ENCODE data around the gene CTPS2.
"Not testable (repeated sequence)": the region's sequence is repeated elsewhere in the genome, so short reads cannot be mapped to it uniquely, and the experiment has no call there.

CTPS2 gene

DNA sequence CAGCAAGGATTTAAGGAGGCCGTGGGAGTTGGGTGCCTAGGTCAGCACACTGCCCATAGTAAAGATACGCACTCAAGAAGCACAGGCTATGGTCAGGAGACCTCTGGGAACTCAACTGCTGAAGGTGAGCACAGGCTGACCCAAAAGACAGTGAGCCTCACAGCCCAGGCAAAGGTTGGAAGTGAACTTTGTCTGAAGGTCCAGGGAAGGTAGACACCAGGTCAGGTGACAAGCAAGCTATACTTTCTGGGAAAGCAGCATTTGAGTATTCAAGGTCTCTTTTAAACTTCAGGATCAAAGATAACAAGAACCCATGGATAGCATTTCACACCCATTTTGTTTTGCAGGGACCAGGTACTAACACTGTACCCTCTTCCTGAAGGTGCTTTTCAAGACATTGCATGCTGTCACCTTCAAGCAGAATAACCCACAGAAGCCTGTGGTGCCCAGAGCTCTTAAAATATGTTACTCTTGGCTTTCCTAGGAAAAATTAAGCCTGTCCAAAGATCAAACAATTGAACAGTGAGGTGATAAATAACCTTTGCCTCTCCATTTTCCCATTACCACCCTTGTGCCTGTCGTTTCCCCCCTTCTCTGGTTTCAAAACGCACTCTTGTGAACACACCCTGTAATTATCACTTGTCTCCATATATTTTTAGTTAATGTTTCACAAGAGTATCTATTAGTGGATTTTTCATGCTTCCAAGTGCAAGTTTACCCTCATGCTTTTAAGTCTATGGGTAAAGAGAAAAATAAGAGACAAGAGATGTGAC is 65.9 kb downstream of the CTPS2 start:
- no peaks in the 10 kb centered on the region for H3K9me3 Mint-ChIP-seq
- no peaks in the 10 kb centered on the region for H3K4me1 Mint-ChIP-seq
- H3K27ac Mint-ChIP-seq = no peak overlapping the region
- H3K4me3 Mint-ChIP-seq = no peak overlapping the region
- no peaks in the 10 kb centered on the region for H3K27me3 Mint-ChIP-seq
- H3K36me3 Mint-ChIP-seq = peaks cover 6% of the 10 kb centered on the region

DNA sequence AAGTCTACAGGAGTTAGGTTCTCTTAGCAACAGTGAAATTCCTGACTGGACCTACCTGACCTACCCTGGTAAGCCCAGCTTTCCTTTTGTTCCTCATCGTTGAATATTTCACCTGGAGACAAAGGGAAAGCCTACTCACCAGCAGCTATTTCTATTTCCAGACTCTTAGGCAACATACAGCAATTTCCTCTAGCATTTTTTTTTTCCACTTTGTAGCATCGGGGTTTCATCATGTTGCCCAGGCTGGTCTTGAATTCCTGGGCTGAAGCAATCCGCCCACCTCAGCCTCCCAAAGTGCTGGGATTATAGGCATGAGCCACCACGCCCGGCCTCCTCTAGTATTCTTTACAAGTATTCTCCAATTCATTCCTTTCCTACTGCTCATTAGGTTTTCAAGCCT is 69.3 kb downstream of the CTPS2 start:
- no peaks in the 10 kb centered on the region for H3K9me3 Mint-ChIP-seq
- H3K27ac Mint-ChIP-seq = no peak overlapping the region
- no peak overlapping the region for H3K4me3 Mint-ChIP-seq
- H3K27me3 Mint-ChIP-seq = no peaks in the 10 kb centered on the region
- no peaks in the 10 kb centered on the region for H3K4me1 Mint-ChIP-seq
- peaks cover 4% of the 10 kb centered on the region for H3K36me3 Mint-ChIP-seq

DNA sequence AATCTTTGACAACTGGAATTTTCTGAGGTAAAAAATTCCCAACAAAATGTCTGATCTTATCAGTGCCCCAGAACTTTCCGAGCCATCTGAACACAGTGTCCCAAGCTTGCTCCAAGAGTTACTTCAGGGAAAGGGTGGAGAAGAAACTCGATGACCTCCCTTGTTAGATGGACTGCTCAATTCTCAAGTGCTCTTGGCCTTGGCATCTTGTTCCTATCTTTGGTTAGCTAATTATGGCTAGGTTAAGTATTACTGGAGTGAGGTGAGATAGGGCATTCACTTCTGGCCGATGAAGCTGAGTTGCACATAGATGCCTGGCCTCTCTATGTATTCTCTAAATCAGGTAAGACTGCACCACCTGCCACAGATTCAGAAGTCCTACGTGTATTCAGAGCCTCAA is 71.6 kb downstream of the CTPS2 start:
- Mint-ChIP-seq H3K36me3 (peaks cover 4% of the 10 kb centered on the region), H3K27me3 (no peaks in the 10 kb centered on the region), H3K9me3 (no peaks in the 10 kb centered on the region), H3K27ac (no peak overlapping the region), H3K4me1 (no peaks in the 10 kb centered on the region), H3K4me3 (no peak overlapping the region)

DNA sequence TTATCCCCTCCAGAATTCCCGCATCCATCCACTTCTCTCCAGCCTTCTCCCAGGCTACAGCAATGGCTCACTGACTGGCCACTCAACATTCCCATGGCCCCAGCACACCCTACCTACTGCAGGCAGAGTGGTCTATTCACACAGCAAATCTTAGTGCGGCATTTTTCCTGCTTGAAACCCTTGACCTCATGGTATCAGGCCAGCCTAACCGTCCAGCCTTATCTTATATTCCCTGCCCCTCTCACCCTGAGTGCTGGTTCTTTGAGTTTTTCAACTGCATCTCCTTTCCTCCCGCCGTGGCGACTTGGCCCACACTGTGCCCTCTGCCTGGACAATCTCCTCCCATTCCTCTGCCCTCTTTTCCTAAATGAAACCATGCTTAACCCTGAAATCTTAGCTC is 72.5 kb downstream of the CTPS2 start:
- no peaks in the 10 kb centered on the region for H3K9me3 Mint-ChIP-seq
- H3K4me3 Mint-ChIP-seq = no peak overlapping the region
- H3K36me3 Mint-ChIP-seq = peaks cover 4% of the 10 kb centered on the region
- no peak overlapping the region for H3K27ac Mint-ChIP-seq
- no peaks in the 10 kb centered on the region for H3K27me3 Mint-ChIP-seq
- no peaks in the 10 kb centered on the region for H3K4me1 Mint-ChIP-seq

DNA sequence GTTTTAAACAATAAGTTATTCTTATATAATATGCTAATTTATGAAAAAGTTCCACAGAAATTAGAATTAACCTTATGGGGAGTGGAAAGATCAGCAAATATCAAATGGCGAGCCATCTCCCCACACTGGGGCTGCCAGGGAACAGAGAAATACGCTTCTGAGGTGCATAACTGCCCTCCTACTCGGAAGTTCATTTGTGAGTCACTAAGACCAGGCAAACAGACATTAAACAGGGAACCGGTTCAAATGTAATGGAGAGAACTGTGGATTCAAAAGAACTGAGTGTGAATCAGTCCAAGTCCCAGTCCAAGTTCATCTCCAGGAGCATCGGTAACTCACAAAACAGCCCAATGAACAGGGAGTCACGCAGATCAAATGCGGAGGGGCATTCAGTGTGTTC is 73.9 kb downstream of the CTPS2 start:
- Mint-ChIP-seq H3K27me3 (no peaks in the 10 kb centered on the region), H3K36me3 (peaks cover 2% of the 10 kb centered on the region), H3K4me1 (peaks cover 10% of the 10 kb centered on the region), H3K4me3 (no peak overlapping the region), H3K9me3 (no peaks in the 10 kb centered on the region), H3K27ac (no peak overlapping the region)

DNA sequence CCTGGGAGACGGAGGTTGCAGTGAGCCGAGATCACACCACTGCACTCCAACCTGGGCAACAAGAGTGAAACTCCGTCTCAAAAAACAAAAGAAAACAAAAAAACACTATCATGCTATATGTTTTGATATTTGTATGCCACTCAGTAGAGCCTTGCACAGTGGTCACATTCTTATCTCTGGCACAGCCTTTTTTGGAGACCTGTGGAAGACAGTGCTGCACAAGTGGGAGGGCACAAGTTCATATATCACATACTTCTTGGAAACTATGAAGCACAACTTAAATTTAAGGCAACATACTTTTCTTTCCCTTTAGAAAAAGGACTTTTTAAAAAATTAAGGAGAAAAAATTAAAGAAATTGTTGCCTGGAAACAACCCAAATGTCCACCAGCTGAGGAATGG is 76.9 kb downstream of the CTPS2 start:
- H3K27ac Mint-ChIP-seq = no peak overlapping the region
- H3K9me3 Mint-ChIP-seq = no peaks in the 10 kb centered on the region
- H3K4me3 Mint-ChIP-seq = no peak overlapping the region
- no peaks in the 10 kb centered on the region for H3K27me3 Mint-ChIP-seq
- H3K4me1 Mint-ChIP-seq = peaks cover 10% of the 10 kb centered on the region
- H3K36me3 Mint-ChIP-seq = peaks cover 2% of the 10 kb centered on the region

DNA sequence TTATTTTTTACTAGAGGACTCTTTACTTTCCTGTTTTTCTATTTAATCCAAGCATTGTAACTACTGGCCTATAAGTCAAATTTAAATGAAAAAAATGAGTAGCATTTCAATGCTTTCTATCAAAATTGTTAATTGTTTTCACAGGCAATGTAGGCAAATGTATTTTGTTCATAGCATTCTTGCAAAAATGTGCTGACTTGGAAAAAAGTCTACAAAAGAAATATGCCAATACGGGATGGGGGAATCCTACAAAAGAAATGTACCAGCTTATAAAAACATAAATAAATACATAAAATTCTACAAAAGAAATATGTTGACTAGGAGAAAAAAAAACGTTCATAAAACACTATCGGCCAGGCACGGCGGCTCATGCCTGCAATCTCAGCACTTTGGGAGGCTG is 77.4 kb downstream of the CTPS2 start:
- no peaks in the 10 kb centered on the region for H3K9me3 Mint-ChIP-seq
- H3K36me3 Mint-ChIP-seq = peaks cover 2% of the 10 kb centered on the region
- no peak overlapping the region for H3K4me3 Mint-ChIP-seq
- H3K27ac Mint-ChIP-seq = no peak overlapping the region
- peaks cover 10% of the 10 kb centered on the region for H3K4me1 Mint-ChIP-seq
- no peaks in the 10 kb centered on the region for H3K27me3 Mint-ChIP-seq

DNA sequence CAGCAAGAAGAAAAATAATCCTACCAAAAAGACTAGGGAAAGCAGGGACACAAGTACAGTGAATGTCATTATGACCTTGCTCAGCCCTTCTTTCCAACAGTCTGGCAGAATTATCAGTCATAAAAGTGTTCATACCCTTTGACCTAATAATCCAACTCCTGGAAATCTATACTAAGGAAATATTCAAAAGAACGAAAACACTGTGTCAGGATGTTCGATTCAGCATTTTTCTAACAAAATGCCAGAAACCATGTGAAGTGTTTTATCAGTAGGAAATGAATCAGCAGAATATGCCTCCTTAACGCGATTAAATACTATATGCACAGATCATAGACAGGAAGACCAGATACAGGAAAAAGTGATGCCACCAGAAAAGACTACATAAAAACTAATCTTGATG is 78.7 kb downstream of the CTPS2 start:
- no peak overlapping the region for H3K27ac Mint-ChIP-seq
- no peaks in the 10 kb centered on the region for H3K27me3 Mint-ChIP-seq
- H3K4me1 Mint-ChIP-seq = peaks cover 10% of the 10 kb centered on the region
- H3K36me3 Mint-ChIP-seq = no peaks in the 10 kb centered on the region
- H3K9me3 Mint-ChIP-seq = no peaks in the 10 kb centered on the region
- no peak overlapping the region for H3K4me3 Mint-ChIP-seq

DNA sequence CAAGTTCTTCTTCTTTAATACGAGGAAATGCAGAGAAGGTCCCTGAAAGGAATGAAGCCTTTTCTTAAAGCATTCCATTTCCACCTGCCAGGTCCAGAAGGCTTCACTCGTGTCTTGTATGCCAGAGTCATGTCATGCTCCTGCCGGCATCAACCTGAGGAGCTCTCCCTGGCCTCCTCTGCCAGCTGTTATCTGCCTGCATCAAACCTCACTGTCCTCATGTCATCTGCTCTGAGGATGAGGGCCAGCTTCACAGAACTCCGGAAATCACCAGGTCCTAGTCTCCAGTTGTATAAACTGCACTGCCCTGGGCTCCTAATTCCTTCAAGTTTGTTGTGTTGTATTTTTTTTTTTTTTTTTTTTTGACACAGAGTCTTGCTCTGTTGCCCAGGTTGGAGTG is 82.6 kb downstream of the CTPS2 start:
- H3K4me1 Mint-ChIP-seq = peaks cover 10% of the 10 kb centered on the region
- H3K27ac Mint-ChIP-seq = peak overlapping the region; percentile 35
- H3K9me3 Mint-ChIP-seq = no peaks in the 10 kb centered on the region
- H3K27me3 Mint-ChIP-seq = no peaks in the 10 kb centered on the region
- no peaks in the 10 kb centered on the region for H3K36me3 Mint-ChIP-seq
- H3K4me3 Mint-ChIP-seq = no peak overlapping the region

DNA sequence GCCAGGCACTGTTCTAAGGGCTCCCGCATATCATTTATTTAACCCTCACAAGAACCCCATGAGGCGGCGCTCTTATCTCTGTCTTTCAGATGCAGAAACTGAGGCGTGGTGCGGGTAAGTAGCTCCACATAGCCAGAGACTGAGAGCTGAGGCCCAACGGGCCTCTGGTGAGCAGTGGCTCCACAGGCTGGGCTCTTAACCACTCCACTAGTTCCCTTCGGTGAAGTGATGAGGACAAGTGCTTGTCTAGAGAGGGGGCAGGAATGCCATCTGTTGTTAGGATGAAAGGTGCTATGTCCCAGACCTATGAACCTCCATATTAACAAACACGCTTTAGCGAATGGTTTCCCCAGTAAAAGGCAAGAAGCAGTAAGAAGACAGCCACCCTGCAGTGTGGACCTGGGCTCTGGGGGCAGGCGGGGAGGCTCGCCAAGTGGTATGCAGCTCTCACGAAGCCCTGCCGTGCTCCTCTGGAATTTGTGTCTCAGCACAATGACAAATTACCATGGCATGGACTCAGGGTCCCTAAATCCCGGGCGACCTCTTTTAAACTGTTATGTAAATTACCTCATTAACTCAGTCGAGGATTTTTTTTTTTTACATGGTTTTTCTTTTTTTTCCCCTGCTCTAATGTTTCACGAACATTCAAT is 83.4 kb downstream of the CTPS2 start:
- H3K27me3 Mint-ChIP-seq = no peaks in the 10 kb centered on the region
- H3K36me3 Mint-ChIP-seq = no peaks in the 10 kb centered on the region
- no peaks in the 10 kb centered on the region for H3K9me3 Mint-ChIP-seq
- no peak overlapping the region for H3K4me3 Mint-ChIP-seq
- no peak overlapping the region for H3K27ac Mint-ChIP-seq
- peaks cover 5% of the 10 kb centered on the region for H3K4me1 Mint-ChIP-seq

DNA sequence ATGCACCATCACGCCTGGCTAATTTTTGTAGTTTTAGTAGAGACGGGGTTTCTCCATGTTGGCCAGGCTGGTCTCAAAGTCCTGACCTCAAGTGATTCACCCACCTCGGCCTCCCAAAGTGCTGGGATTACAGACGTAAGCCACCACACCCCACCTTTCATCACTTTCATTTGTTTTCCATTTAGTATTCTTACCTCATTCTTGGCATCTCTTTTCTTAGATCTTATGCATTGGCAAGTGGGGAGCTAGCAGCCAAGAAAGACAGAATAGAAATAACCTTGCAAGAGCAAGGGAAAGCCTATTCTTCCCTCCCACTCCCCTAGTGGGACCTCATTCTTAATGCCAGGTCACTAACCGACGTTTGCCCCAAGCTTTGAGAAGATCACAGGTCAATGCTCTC is 84.0 kb downstream of the CTPS2 start:
- not testable (repeated sequence) for H3K9me3 Mint-ChIP-seq

DNA sequence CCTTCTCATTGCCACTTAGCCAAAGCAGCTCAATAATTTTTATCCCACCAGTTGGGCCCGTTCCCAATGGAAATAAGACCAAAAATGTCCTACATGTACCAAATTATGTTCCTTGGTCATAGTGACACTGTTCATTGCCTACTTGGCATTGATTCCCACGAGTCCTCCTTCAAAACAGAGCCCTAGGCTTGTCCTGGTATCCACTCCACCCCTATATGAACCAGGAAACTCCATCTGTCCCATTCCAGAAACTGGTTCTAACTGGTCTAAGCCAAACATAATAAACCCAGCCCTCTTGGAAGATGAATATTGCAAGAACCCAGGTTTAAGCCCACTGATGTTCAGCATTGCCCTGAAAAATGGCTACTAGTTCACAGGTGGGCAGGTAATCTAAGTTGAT is 93.4 kb downstream of the CTPS2 start:
- Mint-ChIP-seq H3K9me3 (no peaks in the 10 kb centered on the region), H3K27me3 (no peaks in the 10 kb centered on the region), H3K4me3 (no peak overlapping the region)

More for the DNA sequence above, 84.0 kb downstream of the CTPS2 start:
- not testable (repeated sequence) for H3K4me1 Mint-ChIP-seq, H3K36me3 Mint-ChIP-seq, H3K27ac Mint-ChIP-seq, H3K4me3 Mint-ChIP-seq, H3K27me3 Mint-ChIP-seq

DNA sequence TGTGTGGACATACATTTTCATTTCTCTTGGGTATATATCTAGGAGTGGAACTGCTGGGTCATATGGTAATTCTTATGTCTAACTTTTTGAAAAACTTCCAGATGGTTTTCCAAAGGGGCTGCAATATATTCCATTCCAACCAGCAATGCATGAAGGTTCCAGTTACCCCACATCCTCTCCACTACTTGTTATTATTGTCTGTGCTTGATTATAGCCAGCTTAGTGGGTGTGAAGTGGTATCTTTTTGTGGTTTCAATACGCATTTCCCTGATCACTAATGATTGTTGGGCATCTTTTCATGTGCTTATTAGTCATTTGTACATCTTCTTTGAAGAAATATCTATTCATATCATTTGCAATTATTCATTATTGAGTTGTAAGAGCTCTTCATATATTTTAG is 94.0 kb downstream of the CTPS2 start:
- Mint-ChIP-seq H3K27ac (no peak overlapping the region), H3K4me3 (no peak overlapping the region), H3K9me3 (no peaks in the 10 kb centered on the region), H3K4me1 (peaks cover 2% of the 10 kb centered on the region), H3K36me3 (peaks cover 8% of the 10 kb centered on the region), H3K27me3 (no peaks in the 10 kb centered on the region)

More for the DNA sequence above, 93.4 kb downstream of the CTPS2 start:
- H3K36me3 Mint-ChIP-seq = peaks cover 8% of the 10 kb centered on the region
- peaks cover 3% of the 10 kb centered on the region for H3K4me1 Mint-ChIP-seq
- no peak overlapping the region for H3K27ac Mint-ChIP-seq

DNA sequence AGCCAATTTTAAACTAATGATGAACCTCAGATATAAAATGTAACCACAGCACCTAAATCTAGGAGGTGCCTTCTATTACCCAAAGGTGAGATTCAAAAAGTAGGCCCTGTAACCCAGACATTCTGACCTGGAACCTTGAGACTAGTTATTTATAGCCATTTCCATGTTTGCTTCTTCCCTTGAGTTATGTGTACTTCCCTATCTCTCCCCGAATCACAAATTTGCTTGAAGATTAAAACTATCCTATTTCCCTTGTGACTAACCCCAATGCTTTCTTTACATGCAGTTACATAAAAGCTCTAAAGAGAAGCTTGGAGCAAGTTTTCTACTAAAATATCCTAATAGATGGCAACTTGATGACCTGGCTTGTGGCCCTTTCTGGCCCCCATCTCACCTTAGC is 95.1 kb downstream of the CTPS2 start:
- Mint-ChIP-seq H3K27me3 (no peaks in the 10 kb centered on the region), H3K4me3 (no peak overlapping the region), H3K36me3 (peaks cover 10% of the 10 kb centered on the region), H3K4me1 (no peaks in the 10 kb centered on the region), H3K9me3 (no peaks in the 10 kb centered on the region), H3K27ac (no peak overlapping the region)

DNA sequence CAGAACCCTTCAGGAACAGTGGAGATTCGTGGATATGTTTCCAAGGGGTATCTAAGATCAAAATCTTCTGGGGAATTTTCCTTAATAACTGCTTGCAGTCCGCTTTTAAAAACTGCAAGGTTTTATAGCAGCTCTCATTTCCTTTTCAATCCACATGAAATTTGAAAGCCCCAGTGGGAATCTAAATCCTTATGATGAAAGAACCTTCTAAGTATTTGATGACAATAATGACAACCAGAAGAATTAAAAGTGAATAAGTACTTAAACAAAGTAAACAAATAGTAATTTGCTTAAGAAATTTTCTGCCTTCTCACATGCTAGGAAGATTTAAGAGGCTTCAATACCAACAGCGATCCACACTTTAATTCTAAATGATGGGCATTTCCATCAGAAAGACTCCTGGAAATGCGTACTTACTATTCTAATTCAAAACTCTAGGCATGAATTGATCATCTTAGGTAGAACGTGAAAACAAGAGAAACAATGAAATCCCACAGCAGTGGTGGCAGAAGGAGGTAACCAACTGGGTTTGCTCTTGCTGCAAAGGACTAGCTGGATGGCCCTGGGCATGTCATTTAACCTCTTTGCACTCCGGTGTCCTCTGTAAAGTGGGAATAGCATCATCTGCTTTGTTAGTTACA is 100.1 kb downstream of the CTPS2 start:
- Mint-ChIP-seq H3K27ac (no peak overlapping the region), H3K4me3 (no peak overlapping the region), H3K27me3 (no peaks in the 10 kb centered on the region), H3K4me1 (peaks cover 4% of the 10 kb centered on the region), H3K9me3 (no peaks in the 10 kb centered on the region), H3K36me3 (peaks cover 5% of the 10 kb centered on the region)

DNA sequence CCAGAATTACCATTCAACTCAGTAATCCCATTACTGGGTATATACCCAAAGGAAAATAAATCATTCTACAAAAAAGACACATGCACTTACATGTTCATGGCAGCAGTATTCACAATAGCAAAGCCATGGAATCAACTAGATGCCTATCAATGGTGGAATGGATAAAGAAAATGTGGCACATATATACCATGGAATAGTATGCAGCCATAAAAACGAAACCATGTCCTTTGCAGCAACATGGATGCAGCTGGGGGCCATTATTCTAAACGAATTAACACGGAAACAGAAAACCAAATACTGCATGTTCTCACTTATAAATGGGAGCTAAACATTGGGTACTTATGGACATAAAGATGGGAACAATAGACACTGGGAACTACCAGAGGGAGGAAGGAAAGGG is 101.8 kb downstream of the CTPS2 start:
- not testable (repeated sequence) for H3K9me3 Mint-ChIP-seq

More for the DNA sequence above, 101.8 kb downstream of the CTPS2 start:
- not testable (repeated sequence) for H3K27me3 Mint-ChIP-seq, H3K4me3 Mint-ChIP-seq, H3K36me3 Mint-ChIP-seq
- Mint-ChIP-seq H3K4me1 (peaks cover 20% of the 10 kb centered on the region), H3K27ac (peak overlapping the region; percentile 41)
